Stimulated activated CD8-positive, alpha-beta memory T cell treated with anti-CD3 and anti-CD28 coated beads, Interleukin-4, amount 100 ng/mL, for 48 hours (primary cell): ENCODE measurements around the gene PLA2G1B.
A peak's percentile ranks its signal among the peaks of the same experiment; 100 is the strongest.

Source experiments
- DNase-seq: peaks from one replicate; pipeline ENCODE4 v3.0.0-alpha.2; 2020

The PLA2G1B gene

DNA sequence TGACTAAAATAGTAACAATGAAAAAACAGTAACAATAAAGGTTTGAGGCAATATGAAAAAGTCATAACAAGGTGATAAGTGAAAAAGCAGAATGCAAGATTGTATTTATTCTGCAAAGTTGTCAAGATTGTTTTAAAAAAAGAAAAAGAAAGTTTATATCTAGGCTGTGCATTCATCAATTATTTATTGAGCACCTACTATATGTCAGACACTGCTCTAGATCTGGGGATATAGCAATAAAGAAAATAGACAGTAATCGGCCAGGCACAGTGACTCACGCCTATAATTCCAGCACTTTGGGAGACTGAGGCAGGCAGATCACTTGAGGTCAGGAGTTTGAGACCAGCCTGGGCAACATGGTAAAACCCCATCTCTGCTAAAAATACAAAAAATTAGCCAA is 3.8 kb downstream of the PLA2G1B start:
- no peak for DNase-seq

DNA sequence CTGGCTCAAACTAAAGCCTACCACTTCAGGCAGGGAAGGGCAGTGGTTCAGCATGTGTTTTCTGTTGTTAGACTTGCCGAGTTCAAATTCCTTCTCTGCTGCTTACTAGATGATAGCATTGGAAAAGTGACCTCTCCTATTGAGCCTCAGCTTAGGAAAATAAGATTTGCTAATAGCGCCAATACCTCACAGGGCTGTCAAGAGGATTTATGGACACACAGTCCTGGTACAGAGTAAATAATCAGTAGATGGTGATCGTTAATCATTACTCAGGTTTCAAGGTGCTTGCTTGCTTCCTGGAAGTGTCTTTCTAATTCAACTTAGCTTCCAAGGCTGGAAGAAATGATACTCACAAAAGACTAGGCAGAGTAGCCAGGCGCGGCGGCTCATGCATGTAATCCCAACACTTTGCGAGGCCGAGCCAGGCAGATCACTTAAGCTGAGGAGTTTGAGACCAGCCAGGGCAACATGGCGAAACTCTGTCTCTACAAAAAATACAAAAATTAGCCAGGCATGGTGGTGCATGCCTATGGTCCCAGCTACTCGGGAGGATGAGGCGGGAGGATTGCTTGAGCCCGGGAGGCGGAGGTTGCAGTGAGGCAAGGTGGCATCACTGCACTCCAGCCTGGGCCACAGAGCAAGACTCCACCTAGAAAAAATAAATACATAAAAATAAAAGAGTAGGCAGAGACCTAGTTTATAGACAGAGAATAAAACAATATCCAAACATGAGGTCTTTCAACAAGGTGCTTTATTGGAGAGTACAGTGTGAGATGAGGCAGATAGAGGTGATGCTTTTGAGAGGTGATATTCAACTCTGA is 6.0 kb downstream of the PLA2G1B start:
- DNase-seq, result no peak

DNA sequence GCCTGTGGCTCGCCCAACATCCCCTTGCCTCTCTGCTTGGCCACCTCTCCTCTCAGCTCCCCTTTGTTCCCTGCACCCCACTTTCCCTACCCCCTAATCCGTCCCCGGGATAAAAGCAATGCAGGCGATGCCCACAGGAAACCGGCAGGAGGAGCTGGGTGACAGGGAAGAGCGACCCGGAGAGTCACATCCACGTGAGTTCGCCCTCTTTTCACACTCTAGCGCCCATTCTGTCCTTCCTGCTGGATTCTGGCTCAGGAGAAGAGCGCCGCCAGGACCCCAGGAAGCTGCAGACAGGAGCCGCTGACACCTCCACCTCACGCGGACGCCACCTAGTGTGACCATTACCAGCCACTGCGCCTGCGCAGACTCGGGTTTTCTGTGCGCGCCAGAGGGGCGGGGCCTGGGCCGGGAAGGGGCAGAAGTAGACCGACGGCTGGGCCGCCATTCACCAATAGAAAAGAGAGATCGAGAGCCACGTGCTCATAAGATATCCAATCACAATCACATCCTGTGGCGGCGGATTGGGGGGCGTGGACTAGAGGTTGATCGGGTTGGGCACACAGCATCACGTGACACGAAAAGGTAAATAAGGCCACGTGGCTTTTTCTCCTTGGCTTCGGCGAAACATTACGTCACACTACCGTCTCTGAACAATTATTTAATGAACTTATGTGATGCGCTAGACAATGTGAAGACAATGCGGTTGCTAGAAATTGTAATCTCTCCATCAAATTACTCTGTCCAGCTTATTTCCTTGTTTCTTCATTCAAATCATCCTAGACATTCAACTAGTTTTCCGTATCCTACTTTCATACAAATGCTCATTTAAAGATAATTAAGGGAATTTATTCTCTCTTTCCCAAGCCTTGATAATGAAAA is 10.1 kb downstream of the PLA2G1B start:
- peak; percentile 100 for DNase-seq

DNA sequence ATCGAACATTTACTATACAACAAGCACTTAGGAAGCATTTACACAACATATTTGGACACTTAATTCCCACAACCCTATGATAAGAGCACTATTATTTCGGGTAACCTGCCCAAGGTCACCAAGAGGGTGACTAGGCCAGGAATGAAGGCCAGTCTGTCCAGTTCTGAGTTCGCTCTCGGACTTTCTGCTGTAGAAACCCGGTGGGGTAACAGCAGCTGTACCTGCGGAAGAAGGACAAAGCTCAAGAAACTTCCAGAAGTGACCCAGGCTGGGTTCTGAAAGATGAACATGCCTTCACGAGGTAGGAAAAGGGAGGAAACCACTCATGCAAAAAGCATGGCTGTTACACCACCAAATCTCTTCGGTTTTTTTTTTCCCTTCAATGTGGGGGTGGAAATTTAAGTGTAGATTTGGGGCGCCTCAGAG is 10.8 kb downstream of the PLA2G1B start:
- DNase-seq, result no peak

DNA sequence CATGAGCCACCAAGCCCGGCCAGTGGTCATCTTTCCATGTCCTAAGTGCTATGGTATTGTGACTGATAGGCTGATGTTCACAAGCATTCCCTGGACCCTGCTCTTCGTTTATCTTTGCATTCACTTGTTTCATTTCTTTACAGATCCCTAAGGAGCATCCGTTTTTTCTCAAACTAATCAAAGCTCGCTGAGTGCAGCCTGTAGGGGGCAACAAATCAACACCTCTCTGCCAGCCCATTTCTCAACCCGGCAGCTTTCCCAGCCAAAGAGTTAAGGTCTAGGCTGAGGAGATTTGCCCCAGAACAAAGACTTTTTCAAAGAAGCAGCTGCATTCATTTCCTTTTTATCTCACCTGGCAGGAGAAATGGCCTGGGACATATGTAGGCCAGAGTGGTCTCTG is 13.4 kb downstream of the PLA2G1B start:
- no peak for DNase-seq

DNA sequence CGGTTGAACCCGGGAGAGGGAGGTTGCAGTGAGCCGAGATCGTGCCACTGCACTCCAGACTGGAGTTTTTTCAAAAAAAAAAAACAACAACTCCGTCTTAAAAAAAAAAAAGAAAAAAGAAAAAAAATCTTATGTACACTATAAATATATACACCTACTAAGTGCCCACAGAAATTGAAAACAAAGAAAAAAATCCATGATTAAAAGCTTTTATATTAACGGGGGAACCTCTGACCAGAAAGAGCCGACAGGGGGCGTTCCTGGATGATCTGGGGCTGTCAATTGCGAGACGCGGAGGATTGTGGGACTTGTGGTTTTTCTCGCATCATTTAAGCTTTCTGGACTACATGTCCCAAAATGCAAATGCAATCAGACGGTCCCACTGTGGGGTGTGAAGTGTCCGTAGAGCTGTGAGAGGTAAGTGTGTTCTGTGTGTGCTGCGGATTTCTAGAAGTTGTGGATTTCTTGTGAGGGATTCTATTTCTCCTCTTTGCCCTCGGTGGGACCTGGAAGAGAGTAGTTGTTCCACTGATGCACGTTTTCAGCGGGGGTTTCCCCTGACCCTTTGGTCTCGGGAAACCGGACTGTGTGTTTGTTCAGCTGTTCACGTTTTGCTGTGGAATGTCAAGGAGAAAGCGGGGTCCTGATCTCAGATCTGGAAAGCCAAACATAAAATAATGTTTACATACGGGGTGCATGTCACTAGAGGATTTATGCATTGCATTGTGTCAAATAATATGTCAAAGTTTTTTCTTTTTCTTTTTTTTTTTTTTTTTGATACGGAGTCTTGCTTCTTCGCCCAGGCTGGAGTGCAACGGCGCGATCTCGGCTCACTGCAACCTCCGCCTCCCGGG is 25.4 kb downstream of the PLA2G1B start, which contains the start of gene SIRT4:
Gene SIRT4 (plus strand): TSS at position 360 of the 854 bp plus-strand sequence. CDS start 1,241 bp downstream, outside the sequence.
- DNase-seq, result peak; percentile 92

DNA sequence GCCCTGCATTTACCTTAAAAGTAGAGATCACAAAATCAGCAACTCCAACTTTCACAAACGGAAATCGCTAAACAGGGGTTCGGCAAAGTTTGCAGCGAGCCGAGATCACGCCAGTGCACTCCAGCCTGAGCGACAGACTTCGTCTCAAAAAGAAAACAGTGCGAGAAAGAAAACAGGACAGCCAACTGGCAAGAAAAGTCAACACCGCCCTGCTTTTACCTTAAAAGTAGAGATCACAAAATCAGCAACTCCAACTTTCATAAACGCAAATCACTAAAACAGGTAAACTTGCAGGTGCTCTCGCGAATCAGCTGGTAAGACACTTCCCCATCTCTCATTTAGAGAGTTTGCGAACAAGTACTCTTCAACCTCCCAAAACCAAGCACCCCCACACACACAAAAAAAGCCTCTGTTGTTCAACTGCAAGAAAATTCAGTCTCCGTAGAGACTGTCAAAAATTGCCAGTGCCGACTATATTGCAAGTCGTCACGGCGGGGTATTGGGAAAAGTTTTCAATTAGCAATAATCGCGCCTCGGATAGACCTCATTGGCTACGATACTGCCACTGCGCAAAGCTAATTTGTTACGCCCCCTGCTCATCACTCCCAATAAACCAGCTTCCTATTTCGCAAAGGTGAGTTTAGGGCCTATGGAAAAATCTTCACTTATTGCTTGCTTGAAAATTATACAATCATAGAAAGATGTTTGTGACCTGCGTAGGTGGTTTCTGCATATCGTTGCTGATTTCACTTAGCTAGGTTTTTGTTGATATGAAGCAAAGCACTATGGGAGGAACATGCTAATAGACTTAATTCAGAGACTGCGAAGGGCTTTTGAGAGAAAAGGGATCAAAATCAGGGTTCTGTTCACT is 34.7 kb downstream of the PLA2G1B start, which contains the start of gene RNU4-1:
Gene RNU4-1 (minus strand): TSS at position 577 of the 871 bp plus-strand sequence.
- peak; percentile 84 for DNase-seq

DNA sequence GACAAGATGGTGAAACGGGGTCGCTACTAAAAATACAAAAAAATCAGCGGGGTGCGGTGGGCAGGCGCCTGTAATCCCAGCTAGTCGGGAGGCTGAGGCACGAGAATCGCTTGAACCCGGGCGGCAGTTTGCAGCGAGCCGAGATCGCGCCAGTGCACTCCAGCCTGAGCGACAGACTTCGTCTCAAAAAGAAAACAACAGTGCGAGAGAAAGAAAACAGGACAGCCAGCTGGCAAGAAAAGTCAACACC is 35.2 kb downstream of the PLA2G1B start:
- DNase-seq, result no peak

DNA sequence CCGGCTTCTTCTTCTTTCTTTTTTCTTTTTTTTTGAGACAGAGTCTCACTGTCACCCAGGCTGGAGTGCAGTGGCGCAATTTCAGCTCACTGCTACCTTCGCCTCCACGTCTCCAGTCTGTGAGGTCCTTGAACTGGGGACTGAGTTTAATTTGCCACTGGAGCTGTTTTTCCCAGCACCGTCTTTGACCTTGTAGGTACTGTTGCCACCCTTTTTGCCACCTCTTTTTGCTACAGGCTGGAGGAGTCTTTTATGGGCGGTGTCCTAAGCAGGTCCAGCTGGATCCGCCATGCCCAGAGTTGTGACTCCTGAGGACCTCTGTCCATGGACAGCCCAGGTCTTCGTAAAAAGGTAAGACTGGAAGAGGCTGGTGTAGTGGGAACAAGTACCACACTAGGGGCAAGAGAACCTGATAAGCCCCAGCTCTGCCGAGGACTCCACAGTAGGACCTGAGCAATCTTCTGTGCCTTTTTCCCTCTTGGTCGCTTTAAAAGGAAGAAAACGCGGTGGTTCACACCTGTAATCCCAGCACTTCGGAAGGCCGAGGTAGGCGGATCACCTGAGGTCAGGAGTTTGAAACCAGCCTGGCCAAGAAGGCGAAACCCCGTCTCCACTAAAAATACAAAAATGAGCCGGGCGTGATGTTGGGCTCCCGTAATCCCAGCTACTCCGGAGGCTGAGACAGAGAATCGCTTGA is 36.8 kb downstream of the PLA2G1B start:
- peak; percentile 58 for DNase-seq

DNA sequence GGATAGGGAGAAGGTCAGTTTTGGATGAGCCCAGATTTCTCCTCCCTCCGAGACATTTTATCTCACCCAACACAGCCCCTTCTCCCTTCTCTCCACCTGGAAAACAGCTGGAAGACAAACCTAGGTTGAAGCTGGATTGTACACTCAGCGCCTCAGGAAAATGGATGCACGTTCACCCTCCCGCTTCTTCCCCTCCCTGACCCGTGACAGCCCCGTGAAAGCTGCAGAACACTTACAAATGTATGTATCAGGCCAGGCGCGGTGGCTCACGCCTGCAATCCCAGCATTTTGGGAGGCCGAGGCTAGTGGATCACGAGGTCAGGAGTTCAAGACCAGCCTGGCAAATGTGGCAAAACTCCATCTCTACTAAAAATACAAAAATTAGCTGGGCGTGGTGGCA is 40.1 kb downstream of the PLA2G1B start:
- no peak for DNase-seq

DNA sequence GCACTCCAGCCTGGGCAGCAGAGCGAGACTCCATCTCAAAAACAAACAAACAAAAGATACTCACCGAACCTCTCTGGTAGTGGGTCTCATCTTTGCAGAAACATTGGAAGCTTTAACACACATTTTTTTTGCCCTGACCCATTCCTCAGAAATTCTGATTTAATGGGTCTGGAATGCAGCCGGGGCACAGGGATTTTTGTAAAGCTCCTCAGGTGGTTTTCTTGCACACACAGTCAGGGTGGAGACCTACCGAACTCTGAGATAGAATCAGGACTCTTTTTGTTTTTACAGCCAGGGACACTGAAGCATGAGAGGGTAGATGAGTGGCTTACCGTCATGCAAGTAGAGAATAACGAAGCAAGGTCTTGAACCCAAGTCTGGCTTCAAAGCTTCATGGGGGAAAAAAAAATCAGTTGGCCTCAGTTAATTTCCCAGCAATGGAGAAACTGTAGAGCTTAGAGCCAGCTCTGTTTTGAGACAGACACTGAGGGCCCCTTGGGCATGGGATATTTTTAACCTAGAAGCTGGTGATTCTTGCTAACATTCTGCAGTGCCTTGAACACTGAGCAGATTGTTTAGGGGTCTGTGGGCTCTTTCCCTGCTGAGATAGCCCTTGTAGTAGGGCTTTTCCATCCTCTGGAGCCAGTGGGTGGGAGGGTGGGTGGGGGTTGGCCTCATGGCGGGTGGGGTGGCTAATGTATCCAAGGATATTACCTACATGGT is 40.6 kb downstream of the PLA2G1B start:
- no peak for DNase-seq

DNA sequence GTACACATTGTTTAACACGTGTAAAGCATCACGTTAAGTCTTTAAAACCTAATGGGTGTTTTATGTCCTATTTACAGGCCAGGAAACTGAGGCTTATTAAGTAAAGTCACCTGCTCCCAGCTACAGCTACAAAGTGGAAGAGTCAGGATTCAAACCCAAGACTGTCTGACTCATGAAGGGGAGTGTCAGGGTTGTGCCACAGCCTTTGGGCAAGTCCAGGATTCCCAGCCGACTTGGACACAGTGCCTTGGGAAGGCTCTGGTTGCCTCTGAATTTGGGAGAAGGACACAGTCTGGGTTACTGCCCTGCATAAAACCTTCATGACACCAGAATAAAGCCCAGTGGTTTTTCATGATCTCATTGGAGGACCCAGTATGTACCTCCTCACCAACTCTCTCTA is 43.2 kb downstream of the PLA2G1B start:
- DNase-seq, result no peak

DNA sequence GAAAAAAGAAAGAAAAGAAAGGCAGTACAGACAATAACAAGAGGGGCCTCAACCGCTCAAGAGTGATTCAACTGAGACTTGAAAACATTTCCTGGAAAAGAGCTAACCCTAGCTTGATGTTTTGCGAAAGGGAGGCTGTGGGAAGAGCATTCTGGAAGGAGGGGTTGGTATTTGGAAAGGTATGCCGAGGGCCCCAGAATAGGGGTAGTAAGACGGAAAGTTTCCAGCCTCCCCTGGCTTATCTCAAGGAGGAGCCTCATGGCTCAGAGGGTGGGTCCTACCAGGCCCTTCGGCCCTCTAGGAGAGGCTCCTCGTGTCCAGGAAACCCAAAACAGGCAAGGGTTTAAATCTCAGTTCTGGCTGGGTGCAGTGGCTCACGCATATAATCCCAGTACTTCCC is 44.3 kb downstream of the PLA2G1B start:
- no peak for DNase-seq

DNA sequence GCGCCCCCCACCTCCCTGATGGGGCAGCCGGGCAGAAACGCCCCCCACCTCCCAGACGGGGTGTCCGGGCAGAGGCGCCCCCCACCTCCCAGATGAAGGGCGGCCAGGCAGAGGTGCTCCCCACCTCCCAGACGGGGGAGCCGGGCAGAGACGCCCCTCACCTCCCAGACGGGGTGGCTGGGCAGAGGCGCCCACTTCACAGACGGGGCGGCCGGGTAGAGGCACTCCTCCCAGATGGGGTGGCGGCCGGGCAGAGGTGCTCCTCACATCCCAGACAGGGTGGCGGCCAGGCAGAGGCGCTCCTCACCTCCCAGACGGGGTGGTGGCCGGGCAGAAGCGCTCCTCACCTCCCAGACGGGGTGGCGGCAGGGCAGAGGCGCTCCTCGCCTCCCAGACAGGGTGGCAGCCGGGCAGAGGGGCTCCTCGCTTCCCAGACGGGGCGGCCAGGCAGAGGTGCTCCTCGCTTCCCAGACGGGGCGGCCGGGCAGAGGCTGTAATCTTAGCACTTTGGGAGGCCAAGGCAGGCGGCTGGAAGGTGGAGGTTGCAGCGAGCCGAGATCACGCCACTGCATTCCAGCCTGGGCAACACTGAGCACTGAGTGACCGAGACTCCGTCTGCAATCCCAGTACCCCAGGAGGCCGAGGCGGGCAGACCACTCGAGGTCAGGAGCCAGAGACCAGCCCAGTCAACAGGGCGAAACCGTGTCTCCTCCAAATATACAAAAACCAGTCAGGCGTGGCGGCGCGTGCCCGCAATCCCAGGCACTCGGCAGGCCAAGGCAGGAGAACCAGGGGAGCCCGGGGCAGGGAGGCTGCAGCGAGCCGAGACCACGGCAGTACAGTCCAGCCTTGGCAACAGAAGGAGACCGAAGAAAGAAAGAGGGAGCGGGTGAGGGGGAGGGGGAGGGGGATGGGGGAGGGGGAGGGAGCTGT is 49.2 kb downstream of the PLA2G1B start:
- no peak for DNase-seq

DNA sequence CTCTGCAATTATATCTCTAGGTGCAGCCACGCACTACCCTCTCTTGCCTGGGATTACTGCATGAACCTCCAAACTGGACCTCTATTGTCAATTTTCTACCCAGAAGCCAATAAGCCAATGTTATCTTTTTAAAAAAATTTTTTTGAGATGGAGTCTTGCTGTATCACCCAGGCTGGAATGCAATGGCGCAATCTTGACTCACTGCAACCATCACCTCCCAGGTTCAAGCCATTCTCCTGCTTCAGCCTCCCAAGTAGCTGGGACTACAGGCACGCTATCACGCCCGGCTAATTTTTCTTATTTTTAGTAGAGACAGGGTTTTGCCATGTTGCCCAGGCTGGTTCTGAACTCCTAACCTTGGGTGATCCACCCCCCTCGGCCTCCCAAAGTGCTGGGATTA is 50.8 kb downstream of the PLA2G1B start:
- DNase-seq, result no peak
